B cell (primary cell): ENCODE results near the gene GGACT.

Experiments
- CTCF ChIP-seq: fragments of 200-600 bp; IDR thresholded peaks from one replicate; pipeline ENCODE4 v1.8.0; 2022; ENCODE audit warnings: antibody characterized with exemption, mild to moderate bottlenecking
- EZH2 ChIP-seq: IDR thresholded peaks from 2 replicates; pipeline ENCODE4 v1.6.1; 2012; ENCODE audit warnings: borderline replicate concordance, low read depth, mild to moderate bottlenecking, moderate library complexity, low read length; ENCODE audit not compliant: insufficient read depth, poor library complexity, severe bottlenecking

GRCh38 chr13:100573121-100573520, 15.5 kb downstream of the GGACT start:
- no peak for TF ChIP-seq EZH2
- TF ChIP-seq CTCF = peak; percentile 92
